WTC11 (cell line): ENCODE data around the gene PBX4. TPM values are rescaled to one million over a fixed set of nuclear protein-coding genes. Genes with fewer than 3 reads are reported as not detected.
A peak's percentile ranks its signal among the peaks of the same experiment; 100 is the strongest.

Source experiments
- ATAC-seq: fragments of 200-7000 bp; cut with Tn5 transposase; 2 replicates; pipeline ENCODE4 v1.10.0; 2021; ENCODE audit warnings: mild to moderate bottlenecking, moderate library complexity
- CTCF ChIA-PET: fragments of 300-600 bp; sonication (Branson Sonifier 250); formaldehyde crosslinking; loops from one replicate; lab custom pipeline; 2021; ENCODE audit warnings: antibody characterized with exemption; lab: Charles Lee
- POLR2A ChIA-PET: fragments of 350-600 bp; sonication (Branson Sonifier 250); formaldehyde crosslinking; loops from one replicate; lab custom pipeline; 2021; ENCODE audit warnings: antibody characterized with exemption; lab: Charles Lee
- DNase-seq: peaks from one replicate; pipeline ENCODE4 v3.0.0; 2021; ENCODE audit warnings: low spot score
- H3K27ac Mint-ChIP-seq: 2 replicates; pipeline ENCODE4 v1.8.0; 2021; ENCODE audit warnings: mixed read lengths
- H3K27me3 Mint-ChIP-seq: 2 replicates; pipeline ENCODE4 v1.8.0; 2021; ENCODE audit warnings: low read depth, mild to moderate bottlenecking, moderate library complexity, mixed read lengths
- H3K36me3 Mint-ChIP-seq: 2 replicates; pipeline ENCODE4 v1.8.0; 2021; ENCODE audit warnings: mixed read lengths
- H3K4me1 Mint-ChIP-seq: 2 replicates; pipeline ENCODE4 v1.8.0; 2022; ENCODE audit warnings: mixed read lengths
- H3K4me3 Mint-ChIP-seq: 2 replicates; pipeline ENCODE4 v1.8.0; 2021; ENCODE audit warnings: mild to moderate bottlenecking, moderate library complexity, mixed read lengths
- H3K9me3 Mint-ChIP-seq: 2 replicates; pipeline ENCODE4 v1.8.0; 2021; ENCODE audit warnings: mixed read lengths
- CBFB ChIP-seq: sonication (generic); formaldehyde crosslinking; IDR thresholded peaks from 2 replicates; pipeline ENCODE4 v1.8.1; 2022; ENCODE audit warnings: mild to moderate bottlenecking, low read depth, missing genetic modification reagents
- ETV6 ChIP-seq: sonication (generic); formaldehyde crosslinking; IDR thresholded peaks from 2 replicates; pipeline ENCODE4 v1.8.1; 2022; ENCODE audit warnings: mild to moderate bottlenecking, missing genetic modification reagents
- FOXK1 ChIP-seq: sonication (generic); formaldehyde crosslinking; IDR thresholded peaks from 2 replicates; pipeline ENCODE4 v1.8.0; 2022; ENCODE audit warnings: mild to moderate bottlenecking, moderate library complexity, missing genetic modification reagents
- GRHL2 ChIP-seq: fragments of 250-450 bp; sonication (Bioruptor Pico); IDR thresholded peaks from 2 replicates; pipeline ENCODE4 v1.8.0; 2022; ENCODE audit warnings: mild to moderate bottlenecking, moderate library complexity; ENCODE audit not compliant: insufficient replicate concordance, severe bottlenecking
- HMGA2 ChIP-seq: fragments of 250-450 bp; sonication (Bioruptor Pico); IDR thresholded peaks from 2 replicates; pipeline ENCODE4 v1.4.0; 2021; ENCODE audit warnings: mild to moderate bottlenecking, moderate library complexity
- IRF2 ChIP-seq: sonication (generic); formaldehyde crosslinking; IDR thresholded peaks from 2 replicates; pipeline ENCODE4 v1.8.0; 2022; ENCODE audit warnings: low read depth, missing genetic modification reagents, borderline replicate concordance
- KAT7 ChIP-seq: sonication (generic); formaldehyde crosslinking; IDR thresholded peaks from 2 replicates; pipeline ENCODE4 v1.8.1; 2023; ENCODE audit warnings: missing genetic modification reagents, mild to moderate bottlenecking, borderline replicate concordance
- MXD4 ChIP-seq: fragments of 250-450 bp; sonication (Bioruptor Pico); IDR thresholded peaks from 2 replicates; pipeline ENCODE4 v1.8.0; 2021; ENCODE audit warnings: mild to moderate bottlenecking, moderate library complexity, borderline replicate concordance
- NFE2L1 ChIP-seq: sonication (generic); formaldehyde crosslinking; IDR thresholded peaks from 2 replicates; pipeline ENCODE4 v1.8.1; 2023; ENCODE audit warnings: missing genetic modification reagents
- NR1H2 ChIP-seq: sonication (generic); formaldehyde crosslinking; IDR thresholded peaks from 2 replicates; pipeline ENCODE4 v1.9.0; 2021; ENCODE audit warnings: mild to moderate bottlenecking, moderate library complexity, missing genetic modification reagents
- NR3C1 ChIP-seq: sonication (generic); formaldehyde crosslinking; conservative IDR thresholded peaks from 2 replicates; pipeline ENCODE4 v1.8.1; 2023; ENCODE audit warnings: low read depth, mild to moderate bottlenecking, missing genetic modification reagents
- PRRX2 ChIP-seq: fragments of 250-450 bp; sonication (Bioruptor Pico); IDR thresholded peaks from 2 replicates; pipeline ENCODE4 v1.8.0; 2021; ENCODE audit warnings: mild to moderate bottlenecking
- RELA ChIP-seq: sonication (generic); formaldehyde crosslinking; IDR thresholded peaks from 2 replicates; pipeline ENCODE4 v1.8.1; 2022; ENCODE audit warnings: missing genetic modification reagents, mild to moderate bottlenecking, borderline replicate concordance
- TEAD1 ChIP-seq: sonication (generic); formaldehyde crosslinking; IDR thresholded peaks from 2 replicates; pipeline ENCODE4 v1.8.0; 2022; ENCODE audit warnings: mild to moderate bottlenecking, missing genetic modification reagents
- ZNF138 ChIP-seq: sonication (generic); formaldehyde crosslinking; conservative IDR thresholded peaks from 2 replicates; pipeline ENCODE4 v1.8.1; 2022; ENCODE audit warnings: mild to moderate bottlenecking, moderate library complexity, missing genetic modification reagents
- ZNF671 ChIP-seq: fragments of 250-450 bp; sonication (Bioruptor Pico); IDR thresholded peaks from 2 replicates; pipeline ENCODE4 v1.8.0; 2021; ENCODE audit warnings: mild to moderate bottlenecking
- total RNA-seq: library from RNA; stranded (reverse); gene quantifications from 3 replicates; pipeline ENCODE4 v1.2.3, GENCODE V29; 2021
- TF ChIP-seq, protein P1 (sequence below): sonication (generic); formaldehyde crosslinking; IDR thresholded peaks from 2 replicates; pipeline ENCODE4 v1.8.1; 2023; ENCODE audit warnings: mild to moderate bottlenecking, missing genetic modification reagents, moderate library complexity
- TF ChIP-seq, protein P2 (sequence below): sonication (generic); formaldehyde crosslinking; conservative IDR thresholded peaks from 2 replicates; pipeline ENCODE4 v1.8.1; 2022; ENCODE audit warnings: mild to moderate bottlenecking, missing genetic modification reagents
- TF ChIP-seq, protein P3 (sequence below): fragments of 250-450 bp; sonication (Bioruptor Pico); conservative IDR thresholded peaks from 2 replicates; pipeline ENCODE4 v1.9.0; 2021; ENCODE audit warnings: mild to moderate bottlenecking
- TF ChIP-seq, protein P4 (sequence below): fragments of 250-450 bp; sonication (Bioruptor Pico); IDR thresholded peaks from 2 replicates; pipeline ENCODE4 v1.8.0; 2021; ENCODE audit warnings: mild to moderate bottlenecking
- TF ChIP-seq, protein P5 (sequence below): sonication (generic); formaldehyde crosslinking; IDR thresholded peaks from 2 replicates; pipeline ENCODE4 v1.8.1; 2023; ENCODE audit warnings: mild to moderate bottlenecking, moderate library complexity, missing genetic modification reagents
- TF ChIP-seq, protein P6 (sequence below): sonication (generic); formaldehyde crosslinking; IDR thresholded peaks from 2 replicates; pipeline ENCODE4 v1.8.1; 2023; ENCODE audit warnings: mild to moderate bottlenecking, missing genetic modification reagents
- TF ChIP-seq, protein P7 (sequence below): fragments of 250-450 bp; sonication (Bioruptor Pico); IDR thresholded peaks from 2 replicates; pipeline ENCODE4 v2.1.2; 2022; ENCODE audit warnings: mild to moderate bottlenecking, moderate library complexity
- TF ChIP-seq, protein P8 (sequence below): fragments of 250-450 bp; sonication (Bioruptor Pico); IDR thresholded peaks from 2 replicates; pipeline ENCODE4 v1.9.0; 2021; ENCODE audit warnings: mild to moderate bottlenecking

Gene PBX4
- total RNA-seq, 1 experiment from 2014 or later = 3.2 TPM

DNA sequence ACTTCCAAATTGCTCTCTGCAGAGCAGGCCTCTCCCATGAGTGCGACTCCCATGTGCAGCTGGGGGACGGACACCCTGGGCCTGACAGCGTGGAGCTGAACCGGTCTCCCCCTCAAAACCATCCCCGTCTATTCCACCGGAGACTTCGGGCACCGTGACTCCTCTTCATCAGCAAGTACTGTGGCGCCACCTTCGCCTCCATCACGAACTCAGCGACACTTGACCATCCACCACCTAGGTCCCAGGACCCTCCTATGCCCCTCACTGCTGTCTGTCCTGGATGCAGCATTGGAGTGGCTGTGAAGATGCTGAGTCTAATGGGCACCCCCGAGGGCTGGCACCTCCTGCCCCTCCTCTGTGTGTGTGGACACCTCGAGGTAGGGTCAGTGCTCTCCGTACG is 59.9 kb downstream of the PBX4 start:
- no peaks in the 10 kb centered on the region for H3K9me3 Mint-ChIP-seq
- H3K27ac Mint-ChIP-seq = peak overlapping the region; percentile 28; the same call in 1 of the 2 replicates
- H3K4me1 Mint-ChIP-seq = peaks cover 10% of the 10 kb centered on the region
- no peak for DNase-seq
- TF ChIP-seq, protein P1, sequence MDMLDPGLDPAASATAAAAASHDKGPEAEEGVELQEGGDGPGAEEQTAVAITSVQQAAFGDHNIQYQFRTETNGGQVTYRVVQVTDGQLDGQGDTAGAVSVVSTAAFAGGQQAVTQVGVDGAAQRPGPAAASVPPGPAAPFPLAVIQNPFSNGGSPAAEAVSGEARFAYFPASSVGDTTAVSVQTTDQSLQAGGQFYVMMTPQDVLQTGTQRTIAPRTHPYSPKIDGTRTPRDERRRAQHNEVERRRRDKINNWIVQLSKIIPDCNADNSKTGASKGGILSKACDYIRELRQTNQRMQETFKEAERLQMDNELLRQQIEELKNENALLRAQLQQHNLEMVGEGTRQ (CRISPR knock-in tag) = no peak
- no peak for TF ChIP-seq NR1H2 (CRISPR knock-in tag)
- no peak for TF ChIP-seq FOXK1 (CRISPR knock-in tag)
- no peak for TF ChIP-seq NR3C1 (CRISPR knock-in tag)
- TF ChIP-seq RELA (CRISPR knock-in tag) = no peak
- TF ChIP-seq NFE2L1 (CRISPR knock-in tag) = no peak
- TF ChIP-seq, protein P2, sequence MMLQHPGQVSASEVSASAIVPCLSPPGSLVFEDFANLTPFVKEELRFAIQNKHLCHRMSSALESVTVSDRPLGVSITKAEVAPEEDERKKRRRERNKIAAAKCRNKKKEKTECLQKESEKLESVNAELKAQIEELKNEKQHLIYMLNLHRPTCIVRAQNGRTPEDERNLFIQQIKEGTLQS (CRISPR knock-in tag) = no peak
- TF ChIP-seq, protein P3, sequence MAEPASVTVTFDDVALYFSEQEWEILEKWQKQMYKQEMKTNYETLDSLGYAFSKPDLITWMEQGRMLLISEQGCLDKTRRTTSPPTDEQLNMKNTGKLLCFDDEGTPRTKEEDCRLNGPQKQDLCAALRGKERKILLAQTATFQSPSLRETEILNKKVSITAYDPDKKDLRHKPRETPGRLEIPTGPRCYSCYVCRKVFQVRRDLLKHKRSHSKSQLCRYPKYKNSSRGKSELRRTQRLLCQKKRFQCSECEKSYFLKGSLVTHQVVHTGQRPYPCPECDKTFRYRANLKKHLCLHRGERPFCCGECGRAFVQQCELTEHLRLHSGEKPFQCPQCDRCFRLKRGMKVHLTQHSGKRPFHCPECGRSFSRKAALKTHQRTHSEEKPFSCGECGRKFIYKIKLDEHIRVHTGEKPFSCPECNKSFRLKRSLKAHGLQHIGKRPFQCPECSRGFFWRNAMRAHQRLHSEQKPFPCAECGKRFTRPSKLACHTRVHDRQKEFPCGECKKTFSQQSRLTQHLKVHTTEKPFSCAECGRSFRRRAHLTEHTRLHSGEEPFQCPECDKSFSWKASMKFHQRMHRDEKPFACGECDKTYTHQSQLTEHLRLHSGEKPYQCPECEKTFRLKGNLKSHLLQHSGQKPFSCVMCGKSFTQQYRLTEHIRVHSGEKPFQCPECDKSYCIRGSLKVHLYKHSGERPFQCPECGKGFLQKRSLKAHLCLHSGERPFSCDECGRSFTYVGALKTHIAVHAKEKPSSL = no peak
- TF ChIP-seq, protein P4, sequence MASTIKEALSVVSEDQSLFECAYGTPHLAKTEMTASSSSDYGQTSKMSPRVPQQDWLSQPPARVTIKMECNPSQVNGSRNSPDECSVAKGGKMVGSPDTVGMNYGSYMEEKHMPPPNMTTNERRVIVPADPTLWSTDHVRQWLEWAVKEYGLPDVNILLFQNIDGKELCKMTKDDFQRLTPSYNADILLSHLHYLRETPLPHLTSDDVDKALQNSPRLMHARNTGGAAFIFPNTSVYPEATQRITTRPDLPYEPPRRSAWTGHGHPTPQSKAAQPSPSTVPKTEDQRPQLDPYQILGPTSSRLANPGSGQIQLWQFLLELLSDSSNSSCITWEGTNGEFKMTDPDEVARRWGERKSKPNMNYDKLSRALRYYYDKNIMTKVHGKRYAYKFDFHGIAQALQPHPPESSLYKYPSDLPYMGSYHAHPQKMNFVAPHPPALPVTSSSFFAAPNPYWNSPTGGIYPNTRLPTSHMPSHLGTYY (CRISPR knock-in tag) = no peak
- TF ChIP-seq ZNF671 (CRISPR knock-in tag) = no peak
- no peak for TF ChIP-seq TEAD1 (CRISPR knock-in tag)
- TF ChIP-seq, protein P5, sequence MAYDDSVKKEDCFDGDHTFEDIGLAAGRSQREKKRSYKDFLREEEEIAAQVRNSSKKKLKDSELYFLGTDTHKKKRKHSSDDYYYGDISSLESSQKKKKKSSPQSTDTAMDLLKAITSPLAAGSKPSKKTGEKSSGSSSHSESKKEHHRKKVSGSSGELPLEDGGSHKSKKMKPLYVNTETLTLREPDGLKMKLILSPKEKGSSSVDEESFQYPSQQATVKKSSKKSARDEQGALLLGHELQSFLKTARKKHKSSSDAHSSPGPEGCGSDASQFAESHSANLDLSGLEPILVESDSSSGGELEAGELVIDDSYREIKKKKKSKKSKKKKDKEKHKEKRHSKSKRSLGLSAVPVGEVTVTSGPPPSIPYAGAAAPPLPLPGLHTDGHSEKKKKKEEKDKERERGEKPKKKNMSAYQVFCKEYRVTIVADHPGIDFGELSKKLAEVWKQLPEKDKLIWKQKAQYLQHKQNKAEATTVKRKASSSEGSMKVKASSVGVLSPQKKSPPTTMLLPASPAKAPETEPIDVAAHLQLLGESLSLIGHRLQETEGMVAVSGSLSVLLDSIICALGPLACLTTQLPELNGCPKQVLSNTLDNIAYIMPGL (CRISPR knock-in tag) = no peak
- TF ChIP-seq GRHL2 (CRISPR knock-in tag) = no peak
- no peak for TF ChIP-seq PRRX2 (CRISPR knock-in tag)
- TF ChIP-seq, protein P6, sequence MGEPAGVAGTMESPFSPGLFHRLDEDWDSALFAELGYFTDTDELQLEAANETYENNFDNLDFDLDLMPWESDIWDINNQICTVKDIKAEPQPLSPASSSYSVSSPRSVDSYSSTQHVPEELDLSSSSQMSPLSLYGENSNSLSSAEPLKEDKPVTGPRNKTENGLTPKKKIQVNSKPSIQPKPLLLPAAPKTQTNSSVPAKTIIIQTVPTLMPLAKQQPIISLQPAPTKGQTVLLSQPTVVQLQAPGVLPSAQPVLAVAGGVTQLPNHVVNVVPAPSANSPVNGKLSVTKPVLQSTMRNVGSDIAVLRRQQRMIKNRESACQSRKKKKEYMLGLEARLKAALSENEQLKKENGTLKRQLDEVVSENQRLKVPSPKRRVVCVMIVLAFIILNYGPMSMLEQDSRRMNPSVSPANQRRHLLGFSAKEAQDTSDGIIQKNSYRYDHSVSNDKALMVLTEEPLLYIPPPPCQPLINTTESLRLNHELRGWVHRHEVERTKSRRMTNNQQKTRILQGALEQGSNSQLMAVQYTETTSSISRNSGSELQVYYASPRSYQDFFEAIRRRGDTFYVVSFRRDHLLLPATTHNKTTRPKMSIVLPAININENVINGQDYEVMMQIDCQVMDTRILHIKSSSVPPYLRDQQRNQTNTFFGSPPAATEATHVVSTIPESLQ = no peak
- ATAC-seq = no peak
- CTCF ChIA-PET = interaction anchor here (2.9 kb wide), 1 partner anchor 85 kb away, joined by 17 read pairs; the partner anchor contains the start of gene GMIP
- H3K27me3 Mint-ChIP-seq = no peaks in the 10 kb centered on the region
- H3K36me3 Mint-ChIP-seq = no peaks in the 10 kb centered on the region
- POLR2A ChIA-PET = no interaction called here
- no peak overlapping the region for H3K4me3 Mint-ChIP-seq

DNA sequence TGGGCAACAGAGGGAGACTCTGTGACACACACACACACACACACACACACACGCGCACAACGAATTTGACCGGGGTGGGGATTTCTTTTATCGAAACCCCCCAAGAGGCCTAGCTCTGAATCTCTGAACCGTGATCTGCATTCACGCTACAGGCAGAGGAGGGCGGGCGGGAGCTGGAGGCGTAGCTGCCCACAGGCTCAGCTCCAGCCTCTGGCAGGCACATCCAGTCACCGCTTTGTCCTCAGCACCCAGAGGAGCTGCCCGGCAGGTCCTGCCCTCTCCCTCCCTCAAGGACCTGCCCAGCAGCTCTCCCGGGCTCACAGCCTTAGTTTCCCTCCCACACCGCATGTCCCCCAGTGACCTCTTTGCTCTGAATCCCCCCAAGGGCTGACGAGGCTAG is 60.4 kb downstream of the PBX4 start:
- no peaks in the 10 kb centered on the region for H3K27me3 Mint-ChIP-seq
- H3K36me3 Mint-ChIP-seq = no peaks in the 10 kb centered on the region
- ChIA-PET POLR2A (no interaction called here), CTCF (interaction anchor here (2.9 to 9.9 kb wide), 2 partner anchors 24 to 86 kb away, joined by 17 to 408 read pairs; partner anchors contain the start of genes CILP2, GMIP and YJEFN3)
- DNase-seq (no peak), ATAC-seq (no peak)
- no peaks in the 10 kb centered on the region for H3K9me3 Mint-ChIP-seq
- no peak overlapping the region for H3K27ac Mint-ChIP-seq
- H3K4me3 Mint-ChIP-seq = no peak overlapping the region
- H3K4me1 Mint-ChIP-seq = peaks cover 10% of the 10 kb centered on the region
- TF ChIP-seq ZNF138 (CRISPR knock-in tag) = no peak
- TF ChIP-seq, protein P7, sequence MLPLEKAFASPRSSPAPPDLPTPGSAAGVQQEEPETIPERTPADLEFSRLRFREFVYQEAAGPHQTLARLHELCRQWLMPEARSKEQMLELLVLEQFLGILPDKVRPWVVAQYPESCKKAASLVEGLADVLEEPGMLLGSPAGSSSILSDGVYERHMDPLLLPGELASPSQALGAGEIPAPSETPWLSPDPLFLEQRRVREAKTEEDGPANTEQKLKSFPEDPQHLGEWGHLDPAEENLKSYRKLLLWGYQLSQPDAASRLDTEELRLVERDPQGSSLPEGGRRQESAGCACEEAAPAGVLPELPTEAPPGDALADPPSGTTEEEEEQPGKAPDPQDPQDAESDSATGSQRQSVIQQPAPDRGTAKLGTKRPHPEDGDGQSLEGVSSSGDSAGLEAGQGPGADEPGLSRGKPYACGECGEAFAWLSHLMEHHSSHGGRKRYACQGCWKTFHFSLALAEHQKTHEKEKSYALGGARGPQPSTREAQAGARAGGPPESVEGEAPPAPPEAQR (CRISPR knock-in tag) = no peak
- no peak for TF ChIP-seq HMGA2 (CRISPR knock-in tag)
- no peak for TF ChIP-seq NR1H2 (CRISPR knock-in tag)
- TF ChIP-seq CBFB (CRISPR knock-in tag) = no peak
- TF ChIP-seq, protein P8, sequence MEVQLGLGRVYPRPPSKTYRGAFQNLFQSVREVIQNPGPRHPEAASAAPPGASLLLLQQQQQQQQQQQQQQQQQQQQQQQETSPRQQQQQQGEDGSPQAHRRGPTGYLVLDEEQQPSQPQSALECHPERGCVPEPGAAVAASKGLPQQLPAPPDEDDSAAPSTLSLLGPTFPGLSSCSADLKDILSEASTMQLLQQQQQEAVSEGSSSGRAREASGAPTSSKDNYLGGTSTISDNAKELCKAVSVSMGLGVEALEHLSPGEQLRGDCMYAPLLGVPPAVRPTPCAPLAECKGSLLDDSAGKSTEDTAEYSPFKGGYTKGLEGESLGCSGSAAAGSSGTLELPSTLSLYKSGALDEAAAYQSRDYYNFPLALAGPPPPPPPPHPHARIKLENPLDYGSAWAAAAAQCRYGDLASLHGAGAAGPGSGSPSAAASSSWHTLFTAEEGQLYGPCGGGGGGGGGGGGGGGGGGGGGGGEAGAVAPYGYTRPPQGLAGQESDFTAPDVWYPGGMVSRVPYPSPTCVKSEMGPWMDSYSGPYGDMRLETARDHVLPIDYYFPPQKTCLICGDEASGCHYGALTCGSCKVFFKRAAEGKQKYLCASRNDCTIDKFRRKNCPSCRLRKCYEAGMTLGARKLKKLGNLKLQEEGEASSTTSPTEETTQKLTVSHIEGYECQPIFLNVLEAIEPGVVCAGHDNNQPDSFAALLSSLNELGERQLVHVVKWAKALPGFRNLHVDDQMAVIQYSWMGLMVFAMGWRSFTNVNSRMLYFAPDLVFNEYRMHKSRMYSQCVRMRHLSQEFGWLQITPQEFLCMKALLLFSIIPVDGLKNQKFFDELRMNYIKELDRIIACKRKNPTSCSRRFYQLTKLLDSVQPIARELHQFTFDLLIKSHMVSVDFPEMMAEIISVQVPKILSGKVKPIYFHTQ (CRISPR knock-in tag) = no peak
- TF ChIP-seq KAT7 (CRISPR knock-in tag) = no peak
- no peak for TF ChIP-seq ETV6 (CRISPR knock-in tag)
- no peak for TF ChIP-seq IRF2 (CRISPR knock-in tag)
- TF ChIP-seq MXD4 (CRISPR knock-in tag) = no peak
